C4-2B (cell line): ENCODE data around the gene HSF2BP.

Source experiments
- ZFX ChIP-seq: fragments of 450-650 bp; IDR thresholded peaks from 2 replicates; pipeline ENCODE4 v1.6.1; 2017
- TF ChIP-seq, protein P1 (sequence below): fragments of 450-650 bp; conservative IDR thresholded peaks from 2 replicates; pipeline ENCODE4 v1.5.1; 2017; ENCODE audit warnings: mild to moderate bottlenecking

DNA sequence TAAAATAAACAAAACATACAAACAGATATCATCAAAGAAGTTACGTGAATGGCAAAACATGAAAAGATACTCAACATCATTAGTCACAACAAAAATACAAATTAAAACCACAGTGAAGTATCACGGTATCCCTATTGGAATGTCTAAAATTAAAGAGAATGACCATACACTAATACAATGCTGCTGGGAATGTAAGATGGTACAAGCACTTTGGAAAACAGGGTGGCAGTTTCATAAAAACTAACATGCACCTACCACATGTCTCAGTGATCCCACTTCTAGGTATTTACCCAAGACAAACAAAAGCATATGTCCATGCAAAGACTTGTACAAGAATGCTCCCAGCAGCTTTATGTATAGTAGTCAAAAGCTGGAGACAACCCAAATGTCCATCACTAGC, 69.1 kb downstream of the HSF2BP start:
- TF ChIP-seq, protein P1, sequence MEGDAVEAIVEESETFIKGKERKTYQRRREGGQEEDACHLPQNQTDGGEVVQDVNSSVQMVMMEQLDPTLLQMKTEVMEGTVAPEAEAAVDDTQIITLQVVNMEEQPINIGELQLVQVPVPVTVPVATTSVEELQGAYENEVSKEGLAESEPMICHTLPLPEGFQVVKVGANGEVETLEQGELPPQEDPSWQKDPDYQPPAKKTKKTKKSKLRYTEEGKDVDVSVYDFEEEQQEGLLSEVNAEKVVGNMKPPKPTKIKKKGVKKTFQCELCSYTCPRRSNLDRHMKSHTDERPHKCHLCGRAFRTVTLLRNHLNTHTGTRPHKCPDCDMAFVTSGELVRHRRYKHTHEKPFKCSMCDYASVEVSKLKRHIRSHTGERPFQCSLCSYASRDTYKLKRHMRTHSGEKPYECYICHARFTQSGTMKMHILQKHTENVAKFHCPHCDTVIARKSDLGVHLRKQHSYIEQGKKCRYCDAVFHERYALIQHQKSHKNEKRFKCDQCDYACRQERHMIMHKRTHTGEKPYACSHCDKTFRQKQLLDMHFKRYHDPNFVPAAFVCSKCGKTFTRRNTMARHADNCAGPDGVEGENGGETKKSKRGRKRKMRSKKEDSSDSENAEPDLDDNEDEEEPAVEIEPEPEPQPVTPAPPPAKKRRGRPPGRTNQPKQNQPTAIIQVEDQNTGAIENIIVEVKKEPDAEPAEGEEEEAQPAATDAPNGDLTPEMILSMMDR = no peak
- TF ChIP-seq ZFX = no peak
